ENCODE data around the gene LMOD1.

- TF ChIP-seq POLR2A (IDR thresholded peaks at IDR 0.05; ENCODE audit: low read length) (no peak), GATA1 (IDR thresholded peaks at IDR 0.05; ENCODE audit: low read depth, low read length) (no peak)
Measured at GRCh38 chr1:201946224-201946908, at the start of gene LMOD1.
